Activated CD4-positive, alpha-beta T cell treated with anti-CD3 and anti-CD28 coated beads, Interleukin-2, amount 10 ng/mL, durations not matched to agents 24 days and 14 days (primary cell): ENCODE measurements around the gene MARCO. TPM values are rescaled to one million over a fixed set of nuclear protein-coding genes. Genes with fewer than 3 reads are reported as not detected.
"Not testable (repeated sequence)": the region's sequence is repeated elsewhere in the genome, so short reads cannot be mapped to it uniquely, and the experiment has no call there.

Experiments used
- DNase-seq: peaks from one replicate; pipeline ENCODE4 v3.0.0; 2022
- H3K27ac Mint-ChIP-seq: one replicate; pipeline ENCODE4 v1.8.0; 2022; ENCODE audit warnings: mild to moderate bottlenecking, mixed read lengths
- H3K27me3 Mint-ChIP-seq: one replicate; pipeline ENCODE4 v1.8.0; 2022; ENCODE audit warnings: mixed read lengths
- H3K36me3 Mint-ChIP-seq: one replicate; pipeline ENCODE4 v1.8.0; 2022; ENCODE audit warnings: low read depth, mild to moderate bottlenecking, mixed read lengths
- H3K4me1 Mint-ChIP-seq: one replicate; pipeline ENCODE4 v1.8.0; 2021; ENCODE audit warnings: mixed read lengths
- H3K4me3 Mint-ChIP-seq: one replicate; pipeline ENCODE4 v1.8.0; 2022; ENCODE audit warnings: mild to moderate bottlenecking, moderate library complexity, mixed read lengths
- H3K9me3 Mint-ChIP-seq: one replicate; pipeline ENCODE4 v1.8.0; 2021; ENCODE audit warnings: mixed read lengths
- intact Hi-C: fragments of 100-400 bp; cut with micrococcal nuclease; formaldehyde crosslinking; loops from one replicate; pipeline ENCODE4 v1.15.1; 2023
- total RNA-seq: library from RNA; stranded (reverse); gene quantifications from 2 replicates; pipeline ENCODE4 v1.2.3, GENCODE V29; 2022

The MARCO gene
- total RNA-seq, 1 donor from 2014 or later: not detected

GRCh38 chr2:119028327-119029174 lies 86.6 kb downstream of the MARCO start:
- DNase-seq: no peak
- no peaks in the 10 kb centered on the region for H3K4me1 Mint-ChIP-seq

GRCh38 chr2:119029297-119029696 lies 87.3 kb downstream of the MARCO start:
- no peak for DNase-seq
- Mint-ChIP-seq H3K9me3 (no peaks in the 10 kb centered on the region), H3K27me3 (no peaks in the 10 kb centered on the region), H3K4me1 (no peaks in the 10 kb centered on the region), H3K4me3 (no peak overlapping the region), H3K36me3 (no peaks in the 10 kb centered on the region), H3K27ac (no peak overlapping the region)
- intact Hi-C loops: no loop called here

More at GRCh38 chr2:119028327-119029174, 86.6 kb downstream of the MARCO start:
- no peaks in the 10 kb centered on the region for H3K36me3 Mint-ChIP-seq
- H3K27me3 Mint-ChIP-seq: no peaks in the 10 kb centered on the region
- H3K27ac Mint-ChIP-seq: no peak overlapping the region
- intact Hi-C loops: no loop called here
- H3K4me3 Mint-ChIP-seq: no peak overlapping the region
- H3K9me3 Mint-ChIP-seq: no peaks in the 10 kb centered on the region

GRCh38 chr2:119037922-119038321 lies 95.9 kb downstream of the MARCO start:
- H3K9me3 Mint-ChIP-seq, H3K4me1 Mint-ChIP-seq, H3K36me3 Mint-ChIP-seq, H3K27ac Mint-ChIP-seq, H3K4me3 Mint-ChIP-seq, H3K27me3 Mint-ChIP-seq, intact Hi-C loops, DNase-seq: not testable (repeated sequence)

GRCh38 chr2:119040730-119041129 lies 98.7 kb downstream of the MARCO start:
- Mint-ChIP-seq H3K4me1 (no peaks in the 10 kb centered on the region), H3K36me3 (no peaks in the 10 kb centered on the region), H3K9me3 (no peaks in the 10 kb centered on the region), H3K4me3 (no peak overlapping the region), H3K27me3 (peaks cover 3% of the 10 kb centered on the region), H3K27ac (no peak overlapping the region)
- intact Hi-C loops: no loop called here
- DNase-seq: no peak

Other genes starting within 250 kb of the MARCO start
- gene EN1, start 94.5 kb upstream of the MARCO start, total RNA-seq: not detected in 2 replicates
- gene C1QL2, start 216.6 kb downstream of the MARCO start, total RNA-seq: not detected in 2 replicates